Activated effector memory CD4-positive, alpha-beta T cell treated with Interleukin-2 at 50 U/mL for 16 hours (primary cell): Measurements from ENCODE around the gene CACNA1C.

Source experiments
- DNase-seq: peaks from one replicate; pipeline ENCODE4 v3.0.0-alpha.2; 2020

Gene CACNA1C

DNA sequence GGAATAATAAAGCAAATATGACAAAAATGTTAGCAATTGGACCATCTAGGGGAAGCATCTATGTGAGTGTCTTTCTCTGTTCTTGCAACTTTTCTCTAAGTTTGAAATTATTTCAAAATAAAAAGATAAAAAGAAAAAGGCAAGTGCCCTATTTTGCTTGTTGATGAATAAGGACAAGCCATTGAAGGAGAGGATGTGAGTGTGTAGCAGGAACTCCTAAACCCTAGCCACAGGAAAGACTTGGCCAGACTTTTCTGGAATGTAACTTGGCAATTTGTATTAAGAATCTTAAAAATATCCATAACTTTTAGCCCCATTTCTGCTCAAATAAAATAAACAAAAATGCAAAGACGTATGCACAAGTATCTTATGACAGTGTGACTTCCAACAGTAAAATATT is 279.4 kb downstream of the CACNA1C start:
- DNase-seq: no peak

DNA sequence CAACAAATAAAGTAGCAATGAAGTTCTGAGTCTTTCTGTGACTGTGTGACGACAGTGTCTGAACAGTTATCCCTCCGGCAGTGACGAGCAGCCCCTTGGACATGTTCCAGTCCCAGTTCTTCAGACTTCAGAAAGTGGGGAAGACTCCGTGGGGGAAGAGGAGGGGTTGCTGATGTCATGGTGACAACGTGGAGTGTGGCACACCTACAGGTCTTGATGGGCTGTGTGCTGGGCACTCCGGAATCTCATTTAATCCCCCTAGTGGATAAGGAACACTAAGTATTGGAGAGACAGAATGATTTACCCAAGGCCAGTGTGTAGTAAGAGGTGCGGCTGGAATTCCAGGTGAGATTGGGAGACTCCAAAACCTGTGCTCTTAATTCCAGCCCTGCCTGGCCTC is 280.2 kb downstream of the CACNA1C start:
- no peak for DNase-seq

DNA sequence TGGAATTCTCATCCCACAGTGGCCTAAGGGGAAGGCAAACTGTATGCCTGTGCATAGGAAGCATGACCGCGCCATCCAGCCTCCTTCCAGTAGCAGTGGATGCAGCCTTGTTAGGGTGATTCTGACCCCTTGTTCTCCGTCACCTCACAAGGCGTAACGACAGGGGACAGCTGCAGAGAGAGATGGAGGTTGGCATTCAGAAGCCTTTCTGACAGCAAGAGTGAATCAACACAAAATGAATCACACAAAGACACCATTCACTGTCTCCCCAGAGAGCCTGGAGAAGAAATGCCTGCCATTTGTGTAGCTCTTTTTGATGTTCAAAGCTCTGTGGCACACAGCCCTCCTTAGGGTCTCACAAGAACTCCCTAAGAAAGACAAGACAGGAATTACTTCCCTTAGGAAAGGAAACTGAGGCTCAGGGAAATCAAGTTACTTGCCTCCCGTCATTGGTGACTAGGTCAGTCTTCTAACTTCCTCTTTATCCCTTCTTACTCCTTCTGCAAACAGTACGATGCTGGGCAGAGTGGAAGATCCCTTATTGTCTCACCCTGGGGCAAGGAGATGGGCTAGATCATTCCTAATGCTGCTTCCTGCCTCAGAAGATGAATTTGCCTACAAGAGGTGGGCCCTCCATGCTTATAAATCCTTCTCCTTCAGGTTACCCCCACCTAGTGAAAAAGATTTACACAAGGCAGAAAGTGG is 280.9 kb downstream of the CACNA1C start:
- DNase-seq: no peak

DNA sequence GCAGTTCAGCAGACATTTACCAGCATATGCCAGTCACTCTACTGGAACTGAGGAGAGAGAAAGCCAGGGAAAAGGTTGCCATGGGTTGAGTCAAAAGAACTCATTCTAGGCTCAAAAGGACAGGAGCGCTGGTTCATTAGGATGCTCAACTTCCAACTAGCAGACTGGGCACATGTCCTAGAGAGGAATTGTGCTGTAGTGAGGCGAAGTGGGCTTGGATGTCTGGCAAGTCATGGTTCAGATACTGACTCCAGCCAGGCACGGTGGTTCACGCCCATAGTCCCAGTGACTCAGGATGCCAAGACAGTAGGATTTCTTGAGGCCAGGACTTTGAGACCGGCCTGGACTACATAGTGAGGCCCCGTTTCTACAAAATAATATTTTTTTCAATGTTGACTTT is 281.5 kb downstream of the CACNA1C start:
- DNase-seq: no peak

DNA sequence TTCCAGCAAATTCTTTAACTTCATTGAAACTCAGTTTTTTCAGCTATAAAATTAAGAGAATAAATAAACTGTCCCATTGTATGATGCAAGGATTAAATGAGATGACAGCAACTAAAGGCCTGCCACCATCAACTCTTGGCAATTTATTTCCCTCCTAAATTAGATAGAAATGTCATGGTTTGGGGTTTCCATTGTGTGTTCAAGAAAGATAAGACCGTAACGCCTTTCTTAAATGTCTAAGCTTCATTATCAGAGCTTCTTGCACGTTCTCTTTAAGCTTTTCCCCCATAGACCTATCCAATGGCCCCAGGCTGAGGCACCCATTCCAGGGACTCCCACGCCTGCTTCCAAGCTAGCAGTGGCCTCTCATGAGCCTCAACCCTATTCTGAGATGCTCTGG is 281.9 kb downstream of the CACNA1C start:
- no peak for DNase-seq

- no peak for DNase-seq
Observed at GRCh38 chr12:2335109-2335508, 282.3 kb downstream of the CACNA1C start.

- DNase-seq: no peak
Observed at GRCh38 chr12:2335513-2335912, 282.7 kb downstream of the CACNA1C start.

GRCh38 chr12:2335916-2336315 is 283.1 kb downstream of the CACNA1C start:
- DNase-seq: no peak

GRCh38 chr12:2336409-2336829 is 283.6 kb downstream of the CACNA1C start:
- DNase-seq: no peak

GRCh38 chr12:2337031-2338010 is 284.5 kb downstream of the CACNA1C start:
- DNase-seq: no peak

GRCh38 chr12:2338381-2338780 is 285.6 kb downstream of the CACNA1C start:
- no peak for DNase-seq

GRCh38 chr12:2338991-2339431 is 286.2 kb downstream of the CACNA1C start:
- DNase-seq: no peak

GRCh38 chr12:2341051-2341751 is 288.4 kb downstream of the CACNA1C start:
- no peak for DNase-seq

GRCh38 chr12:2341871-2342270 is 289.1 kb downstream of the CACNA1C start:
- DNase-seq: no peak

DNA sequence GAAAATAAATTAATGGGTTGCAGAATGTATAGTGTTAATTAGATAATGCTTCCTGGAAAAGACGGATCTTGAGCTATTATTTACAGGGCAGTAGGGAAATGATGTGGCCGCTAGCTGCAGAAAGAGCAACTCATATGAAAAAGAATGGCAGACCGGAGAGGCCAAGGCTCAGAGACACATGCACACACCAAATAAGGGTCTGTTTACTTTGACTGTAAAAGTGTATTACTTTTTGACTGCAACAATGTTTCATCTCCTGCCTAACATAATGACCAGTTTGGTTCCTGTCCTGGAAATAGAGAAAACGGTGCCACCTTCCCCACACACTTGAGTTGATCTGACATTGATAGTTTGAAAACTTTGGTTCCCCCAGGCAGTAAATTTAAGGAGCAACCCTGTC is 290.9 kb downstream of the CACNA1C start:
- no peak for DNase-seq

DNA sequence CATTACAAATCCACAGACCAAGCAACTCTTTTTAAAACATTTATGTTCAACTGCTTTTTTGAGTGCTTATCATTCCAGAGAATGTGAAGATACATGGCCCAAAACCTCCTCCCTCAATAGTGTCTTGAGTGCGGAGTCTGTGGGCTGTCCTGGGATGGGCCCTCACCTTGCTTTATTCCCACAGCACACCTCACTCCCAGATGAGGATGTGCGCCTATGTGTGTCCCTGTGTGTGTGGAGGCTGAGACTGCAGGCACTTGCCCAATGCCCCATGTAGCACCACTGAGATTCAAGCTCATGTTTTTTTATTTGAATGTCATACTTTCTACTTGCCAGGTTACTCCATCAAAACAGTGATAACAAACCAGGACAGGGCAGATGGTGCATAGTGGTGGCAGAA is 291.7 kb downstream of the CACNA1C start:
- no peak for DNase-seq

GRCh38 chr12:2344885-2345284 is 292.1 kb downstream of the CACNA1C start:
- DNase-seq: no peak

DNA sequence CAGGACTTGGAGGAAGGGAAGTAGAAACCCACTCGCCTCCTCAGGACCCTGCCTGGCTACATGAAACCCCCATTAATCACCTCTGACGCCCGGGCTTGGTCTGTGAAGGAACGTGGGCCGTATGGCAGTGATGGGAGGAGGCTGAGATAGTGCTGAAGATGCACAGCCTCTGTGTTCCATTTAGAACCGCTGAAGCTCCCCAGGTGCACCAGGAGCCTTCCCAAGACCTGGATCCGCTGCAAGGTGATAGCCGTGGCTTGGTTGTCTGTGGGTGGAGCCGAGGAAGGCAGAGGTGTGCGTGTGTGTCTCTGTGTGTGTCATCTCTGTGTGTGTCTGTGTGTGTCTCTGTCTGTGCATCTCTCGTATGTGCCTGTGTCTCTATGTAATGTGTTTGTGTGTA is 293.1 kb downstream of the CACNA1C start:
- DNase-seq: no peak

DNA sequence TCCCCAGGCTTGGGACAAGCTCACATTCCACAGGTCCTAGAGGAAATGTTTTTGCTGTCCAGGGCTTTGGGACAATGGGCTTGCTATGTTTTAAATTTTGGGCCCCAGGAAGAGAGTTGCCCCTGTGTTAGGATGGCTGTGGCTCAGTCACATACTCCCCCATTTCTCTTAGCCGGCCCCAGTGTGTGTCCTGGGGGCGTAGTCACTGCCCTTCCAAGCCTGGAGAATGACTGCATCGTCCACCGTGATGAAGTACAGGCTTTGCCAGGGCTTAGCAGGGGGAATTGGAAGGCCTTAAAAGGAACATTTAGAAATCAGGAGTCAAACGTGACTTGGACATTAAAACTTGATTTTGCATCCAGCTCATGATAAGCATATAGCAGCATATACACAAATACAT is 293.6 kb downstream of the CACNA1C start:
- no peak for DNase-seq

- no peak for DNase-seq
Observed at GRCh38 chr12:2347137-2347843, 294.5 kb downstream of the CACNA1C start.

DNA sequence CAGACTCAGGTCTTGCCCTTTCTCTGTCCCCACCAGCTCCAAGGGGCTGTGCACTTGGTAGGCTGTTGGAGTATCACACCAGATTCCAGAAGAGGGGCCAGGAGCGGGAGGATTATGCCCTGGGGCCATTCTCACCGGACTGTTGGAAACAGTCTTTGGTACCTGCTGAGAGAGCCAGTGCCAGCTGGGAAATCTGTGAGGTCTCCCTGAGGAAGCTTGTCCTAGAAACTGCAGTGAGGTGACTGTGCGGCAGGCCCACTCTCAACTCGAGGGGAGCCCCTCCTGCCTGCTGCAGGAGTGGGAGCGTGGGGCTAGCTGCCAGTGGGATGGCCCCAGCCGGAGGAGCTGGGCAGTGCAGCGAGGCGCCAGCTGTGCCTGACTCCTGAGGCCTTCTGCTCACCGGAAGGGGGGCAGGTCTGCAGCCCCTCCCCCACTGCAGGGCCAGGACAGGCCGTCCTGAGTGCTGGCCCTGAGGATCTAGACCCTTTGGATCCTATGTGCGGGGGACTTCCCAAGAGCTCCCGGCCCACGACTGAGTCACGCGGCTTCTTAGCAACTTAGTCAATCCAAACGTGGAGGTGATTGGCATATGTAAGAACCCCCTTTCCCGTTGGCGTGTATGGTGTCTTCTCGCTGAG is 295.2 kb downstream of the CACNA1C start:
- no peak for DNase-seq

- no peak for DNase-seq
Observed at GRCh38 chr12:2348482-2348852, 295.7 kb downstream of the CACNA1C start.
